Measurements from ENCODE around the gene ACSL1.
"Not testable (repeated sequence)": the region's sequence is repeated elsewhere in the genome, so short reads cannot be mapped to it uniquely, and the experiment has no call there.

Gene ACSL1

GRCh38 chr4:184844742-184845141 lies 19.0 kb upstream of the ACSL1 start:
- no peak overlapping the region for H3K27ac ChIP-seq (ENCODE audit: low read depth, low read length)
- H3K27me3 ChIP-seq (ENCODE audit: control insufficient read depth in 1 of 2, insufficient read depth in 2 of 2, low read length in 2 of 2): peaks cover 2 to 6% of the 10 kb centered on the region in 2 donors
- H3K36me3 ChIP-seq (ENCODE audit: control insufficient read depth in 1 of 2, insufficient read depth in 2 of 2, low read length in 2 of 2): no peaks in the 10 kb centered on the region
- H3K9me3 ChIP-seq (ENCODE audit: control insufficient read depth in 1 of 2, low read length in 2 of 2): no peaks in the 10 kb centered on the region
- H3K4me1 ChIP-seq (ENCODE audit: control insufficient read depth in 1 of 2, insufficient read depth in 2 of 2, low read length in 2 of 2): peaks cover 0 to 4% of the 10 kb centered on the region in 2 donors
- H3K4me3 ChIP-seq (ENCODE audit: low read depth in 1 of 2, low read length in 2 of 2): no peak overlapping the region
- H3K9ac ChIP-seq (ENCODE audit: low read depth in 1 of 2, low read length in 2 of 2): no peak overlapping the region

- Histone ChIP-seq H3K36me3 (ENCODE audit: control insufficient read depth in 1 of 2, insufficient read depth in 2 of 2, low read length in 2 of 2) (no peaks in the 10 kb centered on the region), H3K27ac (ENCODE audit: low read depth, low read length) (no peak overlapping the region), H3K4me3 (ENCODE audit: low read depth in 1 of 2, low read length in 2 of 2) (no peak overlapping the region), H3K4me1 (ENCODE audit: control insufficient read depth in 1 of 2, insufficient read depth in 2 of 2, low read length in 2 of 2) (peaks cover 0 to 4% of the 10 kb centered on the region in 2 donors), H3K27me3 (ENCODE audit: control insufficient read depth in 1 of 2, insufficient read depth in 2 of 2, low read length in 2 of 2) (peaks cover 2 to 6% of the 10 kb centered on the region in 2 donors), H3K9me3 (ENCODE audit: control insufficient read depth in 1 of 2, low read length in 2 of 2) (no peaks in the 10 kb centered on the region), H3K9ac (ENCODE audit: low read depth in 1 of 2, low read length in 2 of 2) (no peak overlapping the region)
These were observed 18.3 kb upstream of the ACSL1 start for GRCh38 chr4:184843984-184844554.

GRCh38 chr4:184839075-184839399 lies 13.3 kb upstream of the ACSL1 start:
- not testable (repeated sequence) for H3K27ac ChIP-seq (ENCODE audit: low read depth, low read length); H3K4me3 ChIP-seq (ENCODE audit: low read depth in 1 of 2, low read length in 2 of 2); H3K9me3 ChIP-seq (ENCODE audit: control insufficient read depth in 1 of 2, low read length in 2 of 2); H3K4me1 ChIP-seq (ENCODE audit: control insufficient read depth in 1 of 2, insufficient read depth in 2 of 2, low read length in 2 of 2); H3K9ac ChIP-seq (ENCODE audit: low read depth in 1 of 2, low read length in 2 of 2); H3K36me3 ChIP-seq (ENCODE audit: control insufficient read depth in 1 of 2, insufficient read depth in 2 of 2, low read length in 2 of 2); H3K27me3 ChIP-seq (ENCODE audit: control insufficient read depth in 1 of 2, insufficient read depth in 2 of 2, low read length in 2 of 2)

- Histone ChIP-seq H3K4me3 (ENCODE audit: low read depth in 1 of 2, low read length in 2 of 2) (no peak overlapping the region), H3K9me3 (ENCODE audit: control insufficient read depth in 1 of 2, low read length in 2 of 2) (no peaks in the 10 kb centered on the region)
These were observed 12.7 kb upstream of the ACSL1 start for GRCh38 chr4:184838249-184839074.

GRCh38 chr4:184836613-184837012 lies 10.8 kb upstream of the ACSL1 start:
- Histone ChIP-seq H3K9me3 (ENCODE audit: control insufficient read depth in 1 of 2, low read length in 2 of 2) (no peaks in the 10 kb centered on the region), H3K36me3 (ENCODE audit: control insufficient read depth in 1 of 2, insufficient read depth in 2 of 2, low read length in 2 of 2) (no peaks in the 10 kb centered on the region), H3K4me1 (ENCODE audit: control insufficient read depth in 1 of 2, insufficient read depth in 2 of 2, low read length in 2 of 2) (no peaks in the 10 kb centered on the region), H3K27me3 (ENCODE audit: control insufficient read depth in 1 of 2, insufficient read depth in 2 of 2, low read length in 2 of 2) (no peaks in the 10 kb centered on the region), H3K4me3 (ENCODE audit: low read depth in 1 of 2, low read length in 2 of 2) (no peak overlapping the region), H3K27ac (ENCODE audit: low read depth, low read length) (no peak overlapping the region), H3K9ac (ENCODE audit: low read depth in 1 of 2, low read length in 2 of 2) (no peak overlapping the region)

More at GRCh38 chr4:184838249-184839074, 12.7 kb upstream of the ACSL1 start:
- Histone ChIP-seq H3K9ac (ENCODE audit: low read depth in 1 of 2, low read length in 2 of 2) (no peak overlapping the region), H3K27ac (ENCODE audit: low read depth, low read length) (no peak overlapping the region), H3K27me3 (ENCODE audit: control insufficient read depth in 1 of 2, insufficient read depth in 2 of 2, low read length in 2 of 2) (no peaks in the 10 kb centered on the region), H3K36me3 (ENCODE audit: control insufficient read depth in 1 of 2, insufficient read depth in 2 of 2, low read length in 2 of 2) (no peaks in the 10 kb centered on the region), H3K4me1 (ENCODE audit: control insufficient read depth in 1 of 2, insufficient read depth in 2 of 2, low read length in 2 of 2) (no peaks in the 10 kb centered on the region)

- H3K4me3 ChIP-seq (ENCODE audit: low read depth in 1 of 2, low read length in 2 of 2): no peak overlapping the region
- H3K27ac ChIP-seq (ENCODE audit: low read depth, low read length): no peak overlapping the region
- peaks cover 0 to 4% of the 10 kb centered on the region in 2 donors for H3K27me3 ChIP-seq (ENCODE audit: control insufficient read depth in 1 of 2, insufficient read depth in 2 of 2, low read length in 2 of 2)
- H3K36me3 ChIP-seq (ENCODE audit: control insufficient read depth in 1 of 2, insufficient read depth in 2 of 2, low read length in 2 of 2): no peaks in the 10 kb centered on the region
- H3K9me3 ChIP-seq (ENCODE audit: control insufficient read depth in 1 of 2, low read length in 2 of 2): no peaks in the 10 kb centered on the region
- H3K4me1 ChIP-seq (ENCODE audit: control insufficient read depth in 1 of 2, insufficient read depth in 2 of 2, low read length in 2 of 2): no peaks in the 10 kb centered on the region
- no peak overlapping the region for H3K9ac ChIP-seq (ENCODE audit: low read depth in 1 of 2, low read length in 2 of 2)
These were observed 7.5 kb upstream of the ACSL1 start for GRCh38 chr4:184833046-184833838.

GRCh38 chr4:184831153-184831552 lies 5.4 kb upstream of the ACSL1 start:
- H3K4me1 ChIP-seq (ENCODE audit: control insufficient read depth in 1 of 2, insufficient read depth in 2 of 2, low read length in 2 of 2): peaks cover 0 to 3% of the 10 kb centered on the region in 2 donors
- no peak overlapping the region for H3K9ac ChIP-seq (ENCODE audit: low read depth in 1 of 2, low read length in 2 of 2)
- H3K27me3 ChIP-seq (ENCODE audit: control insufficient read depth in 1 of 2, insufficient read depth in 2 of 2, low read length in 2 of 2): peaks cover 0 to 4% of the 10 kb centered on the region in 2 donors
- no peaks in the 10 kb centered on the region for H3K36me3 ChIP-seq (ENCODE audit: control insufficient read depth in 1 of 2, insufficient read depth in 2 of 2, low read length in 2 of 2)
- H3K9me3 ChIP-seq (ENCODE audit: control insufficient read depth in 1 of 2, low read length in 2 of 2): no peaks in the 10 kb centered on the region
- no peak overlapping the region for H3K4me3 ChIP-seq (ENCODE audit: low read depth in 1 of 2, low read length in 2 of 2)
- no peak overlapping the region for H3K27ac ChIP-seq (ENCODE audit: low read depth, low read length)

GRCh38 chr4:184826691-184827270 lies 1.0 kb upstream of the ACSL1 start:
- peak overlapping the region; percentile 62 for H3K27ac ChIP-seq (ENCODE audit: low read depth, low read length)
- H3K9me3 ChIP-seq (ENCODE audit: control insufficient read depth in 1 of 2, low read length in 2 of 2): no peaks in the 10 kb centered on the region
- H3K36me3 ChIP-seq (ENCODE audit: control insufficient read depth in 1 of 2, insufficient read depth in 2 of 2, low read length in 2 of 2): no peaks in the 10 kb centered on the region
- H3K27me3 ChIP-seq (ENCODE audit: control insufficient read depth in 1 of 2, insufficient read depth in 2 of 2, low read length in 2 of 2): peaks cover 0 to 4% of the 10 kb centered on the region in 2 donors
- H3K4me3 ChIP-seq (ENCODE audit: low read depth in 1 of 2, low read length in 2 of 2): peak overlapping the region; percentile 78 to 80
- peaks cover 6 to 10% of the 10 kb centered on the region in 2 donors for H3K4me1 ChIP-seq (ENCODE audit: control insufficient read depth in 1 of 2, insufficient read depth in 2 of 2, low read length in 2 of 2)
- peak overlapping the region in 1 of 2 donors; percentile 70 for H3K9ac ChIP-seq (ENCODE audit: low read depth in 1 of 2, low read length in 2 of 2)

GRCh38 chr4:184825141-184825895 lies 450 bp downstream of the ACSL1 start:
- Histone ChIP-seq H3K27me3 (ENCODE audit: control insufficient read depth in 1 of 2, insufficient read depth in 2 of 2, low read length in 2 of 2) (peaks cover 0 to 4% of the 10 kb centered on the region in 2 donors), H3K9me3 (ENCODE audit: control insufficient read depth in 1 of 2, low read length in 2 of 2) (no peaks in the 10 kb centered on the region), H3K9ac (ENCODE audit: low read depth in 1 of 2, low read length in 2 of 2) (peak overlapping the region; percentile 42 to 59), H3K4me3 (ENCODE audit: low read depth in 1 of 2, low read length in 2 of 2) (peak overlapping the region; percentile 67 to 75), H3K27ac (ENCODE audit: low read depth, low read length) (peak overlapping the region; percentile 0), H3K36me3 (ENCODE audit: control insufficient read depth in 1 of 2, insufficient read depth in 2 of 2, low read length in 2 of 2) (no peaks in the 10 kb centered on the region), H3K4me1 (ENCODE audit: control insufficient read depth in 1 of 2, insufficient read depth in 2 of 2, low read length in 2 of 2) (peaks cover 6 to 10% of the 10 kb centered on the region in 2 donors)
